ENCODE data around the gene SFRP4. TPM values are rescaled to one million over a fixed set of nuclear protein-coding genes. Genes with fewer than 3 reads are reported as not detected.

SFRP4 gene
- total RNA-seq, 4 donors from 2014 or later, result 17.4 to 107 (median 73.2) TPM

- DNase-seq, result no peak
- no peaks in the 10 kb centered on the region for H3K9me3 ChIP-seq
- H3K4me1 ChIP-seq, result no peaks in the 10 kb centered on the region
- intact Hi-C loops (cut with DNase I; ENCODE audit: low total_unique reads), result loop anchor here (10.0 kb wide), 1 partner anchor 325 kb away; no protein-coding TSS in a partner anchor
- H3K36me3 ChIP-seq, result no peaks in the 10 kb centered on the region
- no peak overlapping the region for H3K27ac ChIP-seq
- no peak overlapping the region for H3K4me3 ChIP-seq
- no peaks in the 10 kb centered on the region for H3K27me3 ChIP-seq
- TF ChIP-seq CTCF (IDR thresholded peaks at IDR 0.05) (no peak), POLR2A (IDR thresholded peaks at IDR 0.05) (no peak)
These were observed 16.8 kb downstream of the SFRP4 start for GRCh38 chr7:37899712-37900247.

- no peaks in the 10 kb centered on the region for H3K9me3 ChIP-seq
- TF ChIP-seq POLR2A (IDR thresholded peaks at IDR 0.05), result no peak
- no peak for TF ChIP-seq CTCF (IDR thresholded peaks at IDR 0.05)
- intact Hi-C loops (cut with DNase I; ENCODE audit: low total_unique reads), result no loop called here
These were observed 21.9 kb downstream of the SFRP4 start for GRCh38 chr7:37894671-37895070.

GRCh38 chr7:37893359-37893758 is 23.3 kb downstream of the SFRP4 start:
- H3K9me3 ChIP-seq, result no peaks in the 10 kb centered on the region
- intact Hi-C loops (cut with DNase I; ENCODE audit: low total_unique reads), result no loop called here
- H3K4me1 ChIP-seq, result no peaks in the 10 kb centered on the region
- no peak overlapping the region for H3K4me3 ChIP-seq
- no peak for TF ChIP-seq CTCF (IDR thresholded peaks at IDR 0.05)
- TF ChIP-seq POLR2A (IDR thresholded peaks at IDR 0.05), result no peak
- no peak overlapping the region for H3K27ac ChIP-seq
- DNase-seq, result no peak
- no peaks in the 10 kb centered on the region for H3K27me3 ChIP-seq
- H3K36me3 ChIP-seq, result no peaks in the 10 kb centered on the region

More at GRCh38 chr7:37894671-37895070, 21.9 kb downstream of the SFRP4 start:
- no peaks in the 10 kb centered on the region for H3K27me3 ChIP-seq
- no peak overlapping the region for H3K4me3 ChIP-seq
- H3K4me1 ChIP-seq, result no peaks in the 10 kb centered on the region
- H3K36me3 ChIP-seq, result no peaks in the 10 kb centered on the region
- DNase-seq, result no peak
- H3K27ac ChIP-seq, result no peak overlapping the region

DNA sequence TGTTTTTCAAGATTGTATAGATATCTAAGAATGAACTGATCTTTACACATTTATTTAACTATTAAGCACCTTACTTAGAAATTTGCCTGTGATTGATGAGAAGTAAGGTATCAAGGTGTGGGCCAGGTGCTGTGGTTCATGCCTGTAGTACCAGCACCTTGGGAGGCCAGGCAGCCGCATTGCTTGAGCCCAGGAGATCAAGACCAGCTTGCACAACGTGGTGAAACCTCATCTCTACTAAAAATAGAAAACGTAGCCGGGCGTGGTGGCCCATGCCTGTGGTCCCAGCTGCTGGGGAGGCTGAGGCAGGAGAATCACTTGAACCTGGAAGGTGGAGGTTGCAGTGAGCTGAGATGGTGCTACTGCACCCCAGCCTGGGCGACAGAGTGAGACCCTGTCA is 34.5 kb downstream of the SFRP4 start:
- Histone ChIP-seq H3K9me3 (no peaks in the 10 kb centered on the region), H3K4me1 (no peaks in the 10 kb centered on the region), H3K36me3 (no peaks in the 10 kb centered on the region), H3K27ac (no peak overlapping the region), H3K4me3 (no peak overlapping the region), H3K27me3 (no peaks in the 10 kb centered on the region)
- intact Hi-C loops (cut with DNase I; ENCODE audit: low total_unique reads), result no loop called here
- no peak for TF ChIP-seq POLR2A (IDR thresholded peaks at IDR 0.05)
- no peak for TF ChIP-seq CTCF (IDR thresholded peaks at IDR 0.05)
- no peak for DNase-seq

Other genes starting within 250 kb of the SFRP4 start
- 1 to 10 TPM in 1 of 4 donors, under 1 TPM in 1, not detected in 2; 0.58 to 1.8 TPM for gene GPR141, start 233.1 kb downstream of the SFRP4 start, total RNA-seq
- not detected for gene NME8, start 68.2 kb downstream of the SFRP4 start, total RNA-seq
- 10 to 100 TPM; 14.4 to 30.4 (median 24.1) TPM for gene EPDR1, start 3.8 kb upstream of the SFRP4 start, total RNA-seq

Data from uterus (tissue), 4 donors.